ENCODE results near the gene NTRK3. TPM values are rescaled to one million over a fixed set of nuclear protein-coding genes. Genes with fewer than 3 reads are reported as not detected.

The NTRK3 gene
- total RNA-seq, 1 donor, result under 0.01 TPM

Small RNAs within 50 kb of the gene (small RNA-seq; reads per million reads assigned to genes)
- gene MED28P6, result not detected

Other genes with a start within 250 kb of the NTRK3 start
- 12.4 TPM for gene MRPL46, start 210.6 kb upstream of the NTRK3 start, total RNA-seq
- 29.6 TPM for gene MRPS11, start 211.0 kb upstream of the NTRK3 start, total RNA-seq

Measured in hematopoietic multipotent progenitor cell (in vitro differentiated cells).